Mucosa of rectum (tissue), 2 donors: ENCODE results near the gene ST6GALNAC6.

Source experiments
- H3K27ac ChIP-seq, 2 donors: one replicate each; pipeline ENCODE4 v1.7.0; 2013; ENCODE audit warnings: inconsistent platforms in 2 of 2, low read depth in 2 of 2, low read length in 2 of 2
- H3K27me3 ChIP-seq, 2 donors: one replicate each; pipeline ENCODE4 v1.7.0; 2013; ENCODE audit warnings: low read length in 2 of 2; ENCODE audit not compliant: control insufficient read depth in 2 of 2, insufficient read depth in 2 of 2
- H3K36me3 ChIP-seq, 2 donors: one replicate each; pipeline ENCODE4 v1.7.0; 2013; ENCODE audit warnings: low read length in 2 of 2; ENCODE audit not compliant: control insufficient read depth in 2 of 2, insufficient read depth in 2 of 2
- H3K4me1 ChIP-seq, 2 donors: one replicate each; pipeline ENCODE4 v1.7.0; 2013; ENCODE audit warnings: low read length in 2 of 2, mild to moderate bottlenecking in 1 of 2; ENCODE audit not compliant: control insufficient read depth in 2 of 2, insufficient read depth in 2 of 2
- H3K4me3 ChIP-seq, 2 donors: one replicate each; pipeline ENCODE4 v1.7.0; 2013; ENCODE audit warnings: low read length in 2 of 2
- H3K9ac ChIP-seq, 2 donors: one replicate each; pipeline ENCODE4 v1.7.0; 2013; ENCODE audit warnings: low read length in 2 of 2, low read depth in 1 of 2, mild to moderate bottlenecking in 1 of 2
- H3K9me3 ChIP-seq, 2 donors: one replicate each; pipeline ENCODE4 v1.7.0; 2013; ENCODE audit warnings: low read length in 2 of 2; ENCODE audit not compliant: control insufficient read depth in 2 of 2
- donor health status: healthy.
- donor health status: Normal muscosa, but diverticular disease.

ST6GALNAC6 gene

GRCh38 chr9:127926906-127927200 is 27.4 kb upstream of the ST6GALNAC6 start:
- Histone ChIP-seq H3K9ac (no peak overlapping the region), H3K27ac (no peak overlapping the region), H3K36me3 (no peaks in the 10 kb centered on the region), H3K4me3 (peak overlapping the region; percentile 2 to 26), H3K9me3 (no peaks in the 10 kb centered on the region), H3K4me1 (peaks cover 24 to 28% of the 10 kb centered on the region in 2 donors), H3K27me3 (peaks cover 32 to 45% of the 10 kb centered on the region in 2 donors)

- Histone ChIP-seq H3K9ac (no peak overlapping the region), H3K4me3 (no peak overlapping the region), H3K27me3 (peaks cover 32 to 45% of the 10 kb centered on the region in 2 donors), H3K4me1 (peaks cover 24 to 27% of the 10 kb centered on the region in 2 donors), H3K9me3 (no peaks in the 10 kb centered on the region), H3K27ac (no peak overlapping the region), H3K36me3 (no peaks in the 10 kb centered on the region)
Observed at GRCh38 chr9:127925959-127926905, 26.8 kb upstream of the ST6GALNAC6 start.

- Histone ChIP-seq H3K9ac (no peak overlapping the region), H3K27me3 (peaks cover 27 to 45% of the 10 kb centered on the region in 2 donors), H3K4me1 (peaks cover 18 to 23% of the 10 kb centered on the region in 2 donors), H3K9me3 (no peaks in the 10 kb centered on the region), H3K27ac (no peak overlapping the region), H3K4me3 (no peak overlapping the region), H3K36me3 (no peaks in the 10 kb centered on the region)
Observed at GRCh38 chr9:127924736-127925444, 25.5 kb upstream of the ST6GALNAC6 start.

GRCh38 chr9:127923771-127924170 is 24.4 kb upstream of the ST6GALNAC6 start:
- no peak overlapping the region for H3K9ac ChIP-seq
- no peak overlapping the region for H3K4me3 ChIP-seq
- H3K9me3 ChIP-seq: no peaks in the 10 kb centered on the region
- H3K4me1 ChIP-seq: peaks cover 26 to 31% of the 10 kb centered on the region in 2 donors
- no peak overlapping the region for H3K27ac ChIP-seq
- H3K36me3 ChIP-seq: no peaks in the 10 kb centered on the region
- peaks cover 20 to 37% of the 10 kb centered on the region in 2 donors for H3K27me3 ChIP-seq

GRCh38 chr9:127923046-127923445 is 23.6 kb upstream of the ST6GALNAC6 start:
- peaks cover 13 to 31% of the 10 kb centered on the region in 2 donors for H3K27me3 ChIP-seq
- no peak overlapping the region for H3K9ac ChIP-seq
- no peak overlapping the region for H3K4me3 ChIP-seq
- no peaks in the 10 kb centered on the region for H3K9me3 ChIP-seq
- no peaks in the 10 kb centered on the region for H3K36me3 ChIP-seq
- H3K27ac ChIP-seq: no peak overlapping the region
- H3K4me1 ChIP-seq: peaks cover 26 to 27% of the 10 kb centered on the region in 2 donors

GRCh38 chr9:127921557-127922120 is 22.2 kb upstream of the ST6GALNAC6 start:
- Histone ChIP-seq H3K27ac (no peak overlapping the region), H3K36me3 (no peaks in the 10 kb centered on the region), H3K4me1 (peaks cover 17 to 21% of the 10 kb centered on the region in 2 donors), H3K9me3 (no peaks in the 10 kb centered on the region), H3K9ac (no peak overlapping the region), H3K4me3 (no peak overlapping the region), H3K27me3 (peaks cover 9 to 24% of the 10 kb centered on the region in 2 donors)

GRCh38 chr9:127920794-127921193 is 21.4 kb upstream of the ST6GALNAC6 start:
- Histone ChIP-seq H3K4me3 (no peak overlapping the region), H3K27ac (no peak overlapping the region), H3K36me3 (no peaks in the 10 kb centered on the region), H3K27me3 (peaks cover 8 to 20% of the 10 kb centered on the region in 2 donors), H3K9ac (no peak overlapping the region), H3K4me1 (peaks cover 24 to 28% of the 10 kb centered on the region in 2 donors), H3K9me3 (no peaks in the 10 kb centered on the region)

GRCh38 chr9:127919253-127919815 is 19.9 kb upstream of the ST6GALNAC6 start:
- Histone ChIP-seq H3K36me3 (no peaks in the 10 kb centered on the region), H3K9me3 (no peaks in the 10 kb centered on the region), H3K4me3 (no peak overlapping the region), H3K4me1 (peaks cover 37 to 42% of the 10 kb centered on the region in 2 donors), H3K27ac (peak overlapping the region; percentile 52 to 68), H3K9ac (no peak overlapping the region), H3K27me3 (peaks cover 2 to 11% of the 10 kb centered on the region in 2 donors)

- peak overlapping the region; percentile 52 to 68 for H3K27ac ChIP-seq
- H3K4me1 ChIP-seq: peaks cover 37 to 46% of the 10 kb centered on the region in 2 donors
- no peak overlapping the region for H3K4me3 ChIP-seq
- no peaks in the 10 kb centered on the region for H3K9me3 ChIP-seq
- H3K36me3 ChIP-seq: peaks cover 0 to 2% of the 10 kb centered on the region in 2 donors
- peaks cover 2 to 5% of the 10 kb centered on the region in 2 donors for H3K27me3 ChIP-seq
- no peak overlapping the region for H3K9ac ChIP-seq
Observed at GRCh38 chr9:127918183-127919107, 19.0 kb upstream of the ST6GALNAC6 start.
